Measurements from ENCODE around the gene CRAMP1.
A peak's percentile ranks its signal among the peaks of the same experiment; 100 is the strongest.

CRAMP1 gene

GRCh38 chr16:1602285-1602684 is 9.9 kb upstream of the CRAMP1 start:
- no peak for DNase-seq

GRCh38 chr16:1606774-1607173 is 5.4 kb upstream of the CRAMP1 start:
- no peak for DNase-seq

GRCh38 chr16:1607971-1608370 is 4.2 kb upstream of the CRAMP1 start:
- DNase-seq, result no peak

GRCh38 chr16:1610071-1610898 is 1.9 kb upstream of the CRAMP1 start:
- peak; percentile 15 for DNase-seq

GRCh38 chr16:1610899-1611632 is 1.1 kb upstream of the CRAMP1 start:
- no peak for DNase-seq

- no peak for DNase-seq
These were observed 1.1 kb downstream of the CRAMP1 start for GRCh38 chr16:1613211-1613622.

GRCh38 chr16:1613728-1614455 is 1.7 kb downstream of the CRAMP1 start:
- DNase-seq, result no peak

GRCh38 chr16:1614456-1615102 is 2.4 kb downstream of the CRAMP1 start:
- no peak for DNase-seq

- no peak for DNase-seq
These were observed 3.6 kb downstream of the CRAMP1 start for GRCh38 chr16:1615761-1616160.

GRCh38 chr16:1619976-1620375 is 7.8 kb downstream of the CRAMP1 start:
- no peak for DNase-seq

GRCh38 chr16:1620391-1620790 is 8.2 kb downstream of the CRAMP1 start:
- DNase-seq, result no peak

- no peak for DNase-seq
These were observed 9.7 kb downstream of the CRAMP1 start for GRCh38 chr16:1621851-1622250.

GRCh38 chr16:1626327-1626726 is 14.2 kb downstream of the CRAMP1 start:
- no peak for DNase-seq

GRCh38 chr16:1626776-1627175 is 14.6 kb downstream of the CRAMP1 start:
- no peak for DNase-seq

- no peak for DNase-seq
These were observed 18.5 kb downstream of the CRAMP1 start for GRCh38 chr16:1630450-1631213.

- DNase-seq, result no peak
These were observed 19.1 kb downstream of the CRAMP1 start for GRCh38 chr16:1631230-1631629.

- DNase-seq, result no peak
These were observed 19.9 kb downstream of the CRAMP1 start for GRCh38 chr16:1631931-1632637.

- no peak for DNase-seq
These were observed 20.4 kb downstream of the CRAMP1 start for GRCh38 chr16:1632638-1632970.

GRCh38 chr16:1633310-1633709 is 21.1 kb downstream of the CRAMP1 start:
- no peak for DNase-seq

- DNase-seq, result no peak
These were observed 22.4 kb downstream of the CRAMP1 start for GRCh38 chr16:1634541-1634940.

GRCh38 chr16:1635070-1635469 is 22.9 kb downstream of the CRAMP1 start:
- no peak for DNase-seq

- DNase-seq, result no peak
These were observed 25.4 kb downstream of the CRAMP1 start for GRCh38 chr16:1637526-1637925.
